Measurements from ENCODE around the gene GNAI2. TPM values are rescaled to one million over a fixed set of nuclear protein-coding genes. Genes with fewer than 3 reads are reported as not detected.
A peak's percentile ranks its signal among the peaks of the same experiment; 100 is the strongest.
"Not testable (repeated sequence)": the region's sequence is repeated elsewhere in the genome, so short reads cannot be mapped to it uniquely, and the experiment has no call there.

GNAI2 gene
- total RNA-seq, 1 donor, result 265 TPM

DNA sequence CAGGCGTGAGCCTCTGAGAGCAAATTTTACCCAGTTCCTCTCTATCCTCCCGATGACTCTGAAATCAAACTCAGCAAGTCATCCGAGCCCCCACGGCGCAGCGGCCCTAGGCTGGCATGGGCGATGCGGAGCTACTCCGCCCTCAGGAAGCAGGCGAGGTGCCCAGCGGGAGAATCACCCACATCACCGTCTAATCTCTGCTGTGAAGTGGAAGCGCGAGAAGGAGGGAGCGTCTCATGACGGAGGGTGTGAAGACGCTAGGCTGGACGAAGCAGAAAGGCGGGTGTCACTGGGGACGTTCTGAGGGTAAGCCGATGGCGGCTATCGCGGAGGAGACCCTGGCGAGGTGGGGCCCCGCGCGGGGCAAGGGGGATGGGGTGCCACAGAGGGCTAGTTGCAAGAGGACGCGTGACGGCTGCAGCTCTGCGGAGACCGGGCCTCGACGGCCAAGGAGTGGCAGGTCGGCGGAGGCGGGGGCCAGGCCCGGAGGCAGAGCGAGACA, 9.1 kb upstream of the GNAI2 start:
- H3K4me3 ChIP-seq (ENCODE audit: low read depth, low read length), result peak overlapping the region; percentile 63
- TF ChIP-seq, protein P1, sequence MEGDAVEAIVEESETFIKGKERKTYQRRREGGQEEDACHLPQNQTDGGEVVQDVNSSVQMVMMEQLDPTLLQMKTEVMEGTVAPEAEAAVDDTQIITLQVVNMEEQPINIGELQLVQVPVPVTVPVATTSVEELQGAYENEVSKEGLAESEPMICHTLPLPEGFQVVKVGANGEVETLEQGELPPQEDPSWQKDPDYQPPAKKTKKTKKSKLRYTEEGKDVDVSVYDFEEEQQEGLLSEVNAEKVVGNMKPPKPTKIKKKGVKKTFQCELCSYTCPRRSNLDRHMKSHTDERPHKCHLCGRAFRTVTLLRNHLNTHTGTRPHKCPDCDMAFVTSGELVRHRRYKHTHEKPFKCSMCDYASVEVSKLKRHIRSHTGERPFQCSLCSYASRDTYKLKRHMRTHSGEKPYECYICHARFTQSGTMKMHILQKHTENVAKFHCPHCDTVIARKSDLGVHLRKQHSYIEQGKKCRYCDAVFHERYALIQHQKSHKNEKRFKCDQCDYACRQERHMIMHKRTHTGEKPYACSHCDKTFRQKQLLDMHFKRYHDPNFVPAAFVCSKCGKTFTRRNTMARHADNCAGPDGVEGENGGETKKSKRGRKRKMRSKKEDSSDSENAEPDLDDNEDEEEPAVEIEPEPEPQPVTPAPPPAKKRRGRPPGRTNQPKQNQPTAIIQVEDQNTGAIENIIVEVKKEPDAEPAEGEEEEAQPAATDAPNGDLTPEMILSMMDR (IDR thresholded peaks at IDR 0.05; ENCODE audit: insufficient read depth, low read depth, low read length), result no peak
- peak; percentile 39 for DNase-seq (ENCODE audit: low read depth)

DNA sequence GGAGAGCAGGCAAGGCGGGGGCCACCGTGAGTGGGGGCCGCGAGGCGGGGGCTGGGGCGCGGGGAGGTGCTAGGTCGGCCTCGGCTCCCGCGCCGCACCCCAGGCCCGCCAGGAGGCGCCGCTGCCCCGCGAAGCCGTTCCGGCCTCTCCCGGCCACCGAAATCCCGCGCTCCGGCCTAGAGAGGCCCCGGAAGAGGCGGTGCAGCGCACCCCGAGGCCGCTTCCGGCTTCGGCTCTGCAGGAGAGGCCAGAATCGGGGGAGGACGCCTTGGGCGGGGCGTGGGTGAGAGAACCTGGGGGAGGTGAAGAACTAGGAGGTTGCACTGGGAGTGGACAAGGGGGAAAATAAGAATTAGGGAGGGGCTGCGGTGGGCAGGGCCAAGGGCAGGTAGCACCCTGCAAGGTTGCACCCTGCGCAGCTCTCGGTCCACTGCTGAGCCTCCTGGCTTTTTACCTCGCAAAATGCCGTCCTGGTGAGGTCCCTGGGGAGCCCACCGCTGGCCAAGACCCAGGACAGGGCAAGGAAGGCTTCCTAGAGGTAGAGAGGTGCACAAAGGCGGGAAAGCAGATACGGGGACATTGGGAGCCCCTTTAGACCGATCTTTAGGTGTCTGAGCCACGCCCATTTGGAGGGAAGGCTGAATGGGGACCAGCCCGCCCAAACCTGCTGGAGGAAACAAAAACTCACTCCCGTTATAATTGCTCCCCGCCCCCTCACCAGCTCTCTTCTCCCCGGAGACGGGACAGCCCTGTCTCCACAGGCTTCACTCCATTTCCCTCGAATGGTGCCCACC, 8.4 kb upstream of the GNAI2 start:
- TF ChIP-seq, protein P1 (IDR thresholded peaks at IDR 0.05; ENCODE audit: insufficient read depth, low read depth, low read length), result peak; percentile 74
- H3K4me3 ChIP-seq (ENCODE audit: low read depth, low read length), result peak overlapping the region; percentile 75
- DNase-seq (ENCODE audit: low read depth), result peak; percentile 84

DNA sequence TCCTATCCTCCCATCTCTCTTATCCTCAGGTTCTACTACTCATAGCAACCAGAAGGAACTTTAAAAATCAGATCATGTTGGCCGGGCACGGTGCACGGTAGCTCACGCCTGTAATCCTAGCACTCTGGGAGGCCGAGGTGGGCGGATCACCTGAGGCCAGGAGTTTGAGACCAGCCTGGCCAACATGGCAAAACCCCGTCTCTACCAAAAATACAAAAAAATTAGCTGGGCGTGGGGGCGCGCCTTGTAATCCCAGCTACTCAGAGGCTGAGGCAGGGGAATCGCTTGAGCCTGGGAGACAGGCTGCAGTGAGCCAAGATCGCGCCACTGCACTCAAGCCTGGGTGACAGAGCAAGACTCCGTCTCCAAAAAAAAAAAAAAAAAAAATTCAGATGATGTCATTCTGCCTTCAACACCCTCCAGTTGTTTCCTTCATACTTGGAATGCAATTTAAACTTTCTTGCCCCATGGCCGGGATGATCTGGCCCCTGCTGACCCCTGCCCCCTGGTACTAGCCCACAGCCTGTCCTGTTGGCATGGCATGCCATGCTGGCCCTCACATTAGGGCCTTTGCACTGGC, 7.7 kb upstream of the GNAI2 start:
- peak overlapping the region; percentile 75 for H3K4me3 ChIP-seq (ENCODE audit: low read depth, low read length)
- not testable (repeated sequence) for DNase-seq (ENCODE audit: low read depth)

DNA sequence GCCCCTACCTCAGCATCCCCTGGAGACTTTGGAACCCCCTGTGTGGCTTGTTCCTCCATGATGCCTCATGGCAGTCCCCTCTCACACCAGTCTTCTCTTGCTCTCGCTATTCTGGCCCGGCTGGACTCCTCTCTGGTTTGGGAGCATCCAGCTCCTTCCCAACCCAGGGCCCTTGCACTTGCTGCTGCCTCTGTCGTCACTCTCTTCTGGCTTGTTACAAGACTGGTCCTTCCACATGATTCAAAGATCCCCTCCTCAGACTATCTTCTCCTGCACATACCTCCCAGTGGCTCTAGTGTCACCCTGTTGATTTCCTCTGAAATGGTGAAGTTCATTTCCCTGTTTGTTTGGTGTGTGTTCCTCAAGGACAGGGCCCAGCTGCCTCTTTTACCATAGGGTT, 6.5 kb upstream of the GNAI2 start:
- TF ChIP-seq, protein P1 (IDR thresholded peaks at IDR 0.05; ENCODE audit: insufficient read depth, low read depth, low read length), result no peak
- no peak for DNase-seq (ENCODE audit: low read depth)
- no peak overlapping the region for H3K4me3 ChIP-seq (ENCODE audit: low read depth, low read length)

DNA sequence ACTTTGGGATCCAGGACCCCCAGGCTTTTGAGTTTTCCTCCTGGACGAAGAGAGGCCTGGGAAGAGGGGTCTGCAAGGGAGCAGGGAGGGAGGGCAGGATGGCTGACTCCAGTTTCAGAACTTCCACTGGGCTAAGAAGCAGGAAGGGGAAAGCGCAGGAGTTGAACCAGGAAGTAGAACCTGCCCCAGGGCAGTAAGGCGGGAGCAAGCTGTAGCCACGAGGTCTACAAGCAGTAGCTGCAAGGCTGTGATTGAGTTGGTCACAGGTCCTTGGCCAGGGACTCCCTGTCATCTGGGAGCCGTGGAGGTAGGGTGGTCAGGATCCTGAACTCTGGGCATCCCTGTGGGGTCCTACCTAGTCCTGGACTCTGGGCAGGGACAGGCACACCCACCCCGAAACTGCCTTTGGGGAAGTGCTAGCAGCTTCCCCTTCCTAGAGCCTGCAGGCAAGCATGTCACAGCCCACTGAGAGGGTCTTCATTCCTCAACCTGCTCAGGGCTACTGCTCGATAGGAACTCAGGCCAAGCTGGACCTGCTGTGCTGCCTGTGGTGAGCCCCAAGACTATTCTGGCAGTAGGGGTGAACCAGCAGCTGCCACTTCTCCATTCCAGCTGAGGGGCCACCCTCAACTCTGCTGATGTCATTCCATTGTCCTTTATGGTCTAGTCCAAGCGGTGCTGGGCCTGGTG, 5.8 kb upstream of the GNAI2 start:
- H3K4me3 ChIP-seq (ENCODE audit: low read depth, low read length), result no peak overlapping the region
- TF ChIP-seq, protein P1 (IDR thresholded peaks at IDR 0.05; ENCODE audit: insufficient read depth, low read depth, low read length), result no peak
- no peak for DNase-seq (ENCODE audit: low read depth)

DNA sequence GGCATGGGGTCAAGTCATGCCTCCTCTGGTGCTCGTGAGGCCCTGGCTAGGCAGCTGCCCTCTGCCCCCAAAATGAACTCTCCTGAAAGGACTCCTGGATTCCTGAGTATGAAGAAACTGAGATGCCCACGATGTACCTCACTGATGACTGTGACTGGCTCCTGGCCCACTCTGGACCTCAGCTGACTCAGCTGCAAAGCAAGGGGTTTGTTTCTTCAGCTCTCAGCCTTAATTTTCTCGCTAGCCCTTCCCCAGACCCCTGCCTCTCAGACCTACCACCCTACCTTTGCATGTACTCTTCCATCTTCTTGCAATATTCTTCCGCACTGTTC, 5.2 kb upstream of the GNAI2 start:
- DNase-seq (ENCODE audit: low read depth), result no peak
- no peak overlapping the region for H3K4me3 ChIP-seq (ENCODE audit: low read depth, low read length)
- TF ChIP-seq, protein P1 (IDR thresholded peaks at IDR 0.05; ENCODE audit: insufficient read depth, low read depth, low read length), result no peak

DNA sequence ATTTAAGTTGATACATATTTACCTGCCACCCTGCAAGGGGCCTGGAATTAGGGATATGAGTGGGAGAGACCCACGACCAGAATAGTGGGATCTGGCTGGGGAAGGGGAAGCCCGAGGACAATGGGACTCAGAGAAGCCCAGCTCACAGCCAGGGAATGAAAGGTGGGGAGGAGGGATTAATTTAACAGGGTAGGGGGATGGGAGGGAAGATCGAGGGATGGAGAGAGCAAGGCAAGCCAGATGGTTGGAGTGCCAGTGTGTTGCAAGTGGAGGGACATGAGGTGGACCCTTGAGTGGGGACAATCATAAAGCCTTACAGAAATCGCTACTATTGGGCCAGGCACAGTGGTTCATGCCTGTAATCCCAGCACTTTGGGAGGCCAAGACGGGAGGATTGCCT, 4.4 kb upstream of the GNAI2 start:
- TF ChIP-seq, protein P1 (IDR thresholded peaks at IDR 0.05; ENCODE audit: insufficient read depth, low read depth, low read length), result no peak
- no peak overlapping the region for H3K4me3 ChIP-seq (ENCODE audit: low read depth, low read length)
- no peak for DNase-seq (ENCODE audit: low read depth)
